Uterus (tissue), 2 donors: Measurements from ENCODE around the gene FABP2.

Source experiments
- POLR2A ChIP-seq, 2 donors: fragments of 450-650 bp; IDR thresholded peaks; one replicate each; pipeline ENCODE4 v1.6.1; 2016; ENCODE audit warnings: antibody characterized with exemption in 2 of 2, mild to moderate bottlenecking in 1 of 2, moderate library complexity in 1 of 2
- TF ChIP-seq, protein P1 (sequence below), 4 experiments: fragments of 200-600 bp in 2 of 4; fragments of 450-650 bp in 2 of 4; sonication (generic) in 2 of 4; IDR thresholded peaks; one replicate each; pipeline ENCODE4 v1.5.1; 2016 to 2019; ENCODE audit warnings: antibody characterized with exemption in 4 of 4, mild to moderate bottlenecking in 2 of 4, moderate library complexity in 1 of 4

DNA sequence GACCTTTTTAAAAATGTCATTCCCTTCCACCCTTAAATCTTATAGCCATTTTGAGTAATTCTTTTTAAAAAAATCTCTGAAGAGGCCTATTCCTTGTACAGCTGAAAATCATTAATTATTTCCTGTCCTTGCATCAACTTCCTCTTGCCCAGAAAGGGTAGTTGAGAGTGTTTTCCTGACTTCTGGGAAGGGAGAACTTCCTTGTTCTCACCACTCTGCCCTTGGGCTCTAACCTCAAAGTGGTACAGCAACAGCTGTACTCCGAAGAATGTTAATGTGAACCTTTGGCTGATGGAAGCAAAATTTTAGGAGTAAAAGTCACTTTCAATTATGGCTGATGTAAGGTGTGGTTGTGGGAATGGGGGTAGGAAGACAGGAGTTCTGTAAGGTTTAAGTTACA lies 15.1 kb upstream of the FABP2 start:
- TF ChIP-seq, protein P1, sequence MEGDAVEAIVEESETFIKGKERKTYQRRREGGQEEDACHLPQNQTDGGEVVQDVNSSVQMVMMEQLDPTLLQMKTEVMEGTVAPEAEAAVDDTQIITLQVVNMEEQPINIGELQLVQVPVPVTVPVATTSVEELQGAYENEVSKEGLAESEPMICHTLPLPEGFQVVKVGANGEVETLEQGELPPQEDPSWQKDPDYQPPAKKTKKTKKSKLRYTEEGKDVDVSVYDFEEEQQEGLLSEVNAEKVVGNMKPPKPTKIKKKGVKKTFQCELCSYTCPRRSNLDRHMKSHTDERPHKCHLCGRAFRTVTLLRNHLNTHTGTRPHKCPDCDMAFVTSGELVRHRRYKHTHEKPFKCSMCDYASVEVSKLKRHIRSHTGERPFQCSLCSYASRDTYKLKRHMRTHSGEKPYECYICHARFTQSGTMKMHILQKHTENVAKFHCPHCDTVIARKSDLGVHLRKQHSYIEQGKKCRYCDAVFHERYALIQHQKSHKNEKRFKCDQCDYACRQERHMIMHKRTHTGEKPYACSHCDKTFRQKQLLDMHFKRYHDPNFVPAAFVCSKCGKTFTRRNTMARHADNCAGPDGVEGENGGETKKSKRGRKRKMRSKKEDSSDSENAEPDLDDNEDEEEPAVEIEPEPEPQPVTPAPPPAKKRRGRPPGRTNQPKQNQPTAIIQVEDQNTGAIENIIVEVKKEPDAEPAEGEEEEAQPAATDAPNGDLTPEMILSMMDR (IDR thresholded peaks at IDR 0.05), result no peak
- no peak for TF ChIP-seq POLR2A (IDR thresholded peaks at IDR 0.05)
